Left ventricle myocardium inferior (tissue), 1 donor: ENCODE data around the gene CD244. TPM values are rescaled to one million over a fixed set of nuclear protein-coding genes. Genes with fewer than 3 reads are reported as not detected.
A peak's percentile ranks its signal among the peaks of the same experiment; 100 is the strongest.

Experiments
- DNase-seq: peaks from one replicate; pipeline ENCODE4 v3.0.0-alpha.2; 2020
- H3K27ac ChIP-seq: fragments of 200-600 bp; replicated peaks from 2 replicates; pipeline ENCODE4 v1.8.0; 2021
- H3K27me3 ChIP-seq: fragments of 200-600 bp; 2 replicates; pipeline ENCODE4 v1.8.0; 2021; ENCODE audit warnings: low read depth
- H3K36me3 ChIP-seq: fragments of 200-600 bp; 2 replicates; pipeline ENCODE4 v1.8.0; 2021
- H3K4me1 ChIP-seq: fragments of 200-600 bp; 2 replicates; pipeline ENCODE4 v1.8.0; 2021
- H3K4me3 ChIP-seq: fragments of 200-600 bp; 2 replicates; pipeline ENCODE4 v1.8.0; 2021; ENCODE audit warnings: mild to moderate bottlenecking, moderate library complexity
- H3K9me3 ChIP-seq: fragments of 200-600 bp; replicated peaks from 2 replicates; pipeline ENCODE4 v1.8.0; 2021
- CTCF ChIP-seq: fragments of 200-600 bp; IDR thresholded peaks from 2 replicates; pipeline ENCODE4 v1.8.0; 2021; ENCODE audit warnings: antibody characterized with exemption, mild to moderate bottlenecking, borderline replicate concordance
- intact Hi-C: fragments of 100-400 bp; cut with micrococcal nuclease; formaldehyde crosslinking; loops from one replicate; pipeline ENCODE4 v1.11.0; 2022
- total RNA-seq: library from RNA; stranded (reverse); fragmentation: NEBNext Ultra II Directional; extraction: Animal tissue kit (Norgen Biotek cat#: 25700); gene quantifications from one replicate; pipeline ENCODE4 v1.2.1, GENCODE V29; 2021
- donor health status: DM: no; HTN: yes; CAD: no; lungs with severe emphysema.

Gene CD244
- total RNA-seq, 1 donor from 2014 or later: 0.14 TPM

GRCh38 chr1:160839746-160840145 is 22.9 kb downstream of the CD244 start:
- Histone ChIP-seq H3K4me3 (no peak overlapping the region), H3K9me3 (no peaks in the 10 kb centered on the region), H3K36me3 (no peaks in the 10 kb centered on the region), H3K4me1 (peaks cover 15% of the 10 kb centered on the region), H3K27ac (no peak overlapping the region), H3K27me3 (peaks cover 10% of the 10 kb centered on the region)
- DNase-seq: no peak
- intact Hi-C loops: loop anchor here (10.0 kb wide), 1 partner anchor 115 kb away; the partner anchor contains the start of gene ITLN2
- TF ChIP-seq CTCF: no peak

- Histone ChIP-seq H3K4me3 (no peak overlapping the region), H3K27ac (no peak overlapping the region), H3K9me3 (no peaks in the 10 kb centered on the region), H3K27me3 (peaks cover 11% of the 10 kb centered on the region), H3K4me1 (peaks cover 15% of the 10 kb centered on the region), H3K36me3 (no peaks in the 10 kb centered on the region)
- intact Hi-C loops: loop anchor here (10.0 kb wide), 1 partner anchor 116 kb away; the partner anchor contains the start of gene ITLN2
- TF ChIP-seq CTCF: no peak
- no peak for DNase-seq
Observed at GRCh38 chr1:160838888-160839287, 23.8 kb downstream of the CD244 start.

GRCh38 chr1:160837558-160838205 is 25.0 kb downstream of the CD244 start:
- Histone ChIP-seq H3K27ac (peak overlapping the region; percentile 9), H3K4me3 (no peak overlapping the region), H3K9me3 (no peaks in the 10 kb centered on the region), H3K36me3 (no peaks in the 10 kb centered on the region), H3K4me1 (peaks cover 15% of the 10 kb centered on the region), H3K27me3 (peaks cover 18% of the 10 kb centered on the region)
- TF ChIP-seq CTCF: no peak
- DNase-seq: peak; percentile 23
- intact Hi-C loops: loop anchor here (10.0 kb wide), 1 partner anchor 117 kb away; the partner anchor contains the start of gene ITLN2

- Histone ChIP-seq H3K36me3 (no peaks in the 10 kb centered on the region), H3K9me3 (no peaks in the 10 kb centered on the region), H3K27me3 (peaks cover 18% of the 10 kb centered on the region), H3K4me3 (no peak overlapping the region), H3K27ac (peak overlapping the region; percentile 9), H3K4me1 (peaks cover 15% of the 10 kb centered on the region)
- TF ChIP-seq CTCF: no peak
- intact Hi-C loops: loop anchor here (10.0 kb wide), 1 partner anchor 118 kb away; the partner anchor contains the start of gene ITLN2
- no peak for DNase-seq
Observed at GRCh38 chr1:160836981-160837557, 25.6 kb downstream of the CD244 start.

- H3K27ac ChIP-seq: peak overlapping the region; percentile 9
- DNase-seq: no peak
- no peak for TF ChIP-seq CTCF
- no peaks in the 10 kb centered on the region for H3K36me3 ChIP-seq
- no peak overlapping the region for H3K4me3 ChIP-seq
- intact Hi-C loops: loop anchor here (10.0 kb wide), 1 partner anchor 118 kb away; the partner anchor contains the start of gene ITLN2
- peaks cover 22% of the 10 kb centered on the region for H3K27me3 ChIP-seq
- peaks cover 15% of the 10 kb centered on the region for H3K4me1 ChIP-seq
- H3K9me3 ChIP-seq: no peaks in the 10 kb centered on the region
Observed at GRCh38 chr1:160836561-160836960, 26.1 kb downstream of the CD244 start.
